Mesothelial cell of epicardium (in vitro differentiated cells): Measurements from ENCODE around the gene SRGN. TPM values are rescaled to one million over a fixed set of nuclear protein-coding genes. Genes with fewer than 3 reads are reported as not detected.

Experiments used
- DNase-seq, 2 experiments: peaks; one replicate each; pipeline ENCODE4 v3.0.0; 2021; ENCODE audit warnings: low spot score in 2 of 2; ENCODE audit not compliant: unreplicated experiment in 2 of 2
- H3K27ac Mint-ChIP-seq: 2 replicates; pipeline ENCODE4 v1.8.0; 2021; ENCODE audit warnings: mixed read lengths
- H3K27me3 Mint-ChIP-seq: 2 replicates; pipeline ENCODE4 v1.8.0; 2021; ENCODE audit warnings: low read depth, mixed read lengths
- H3K36me3 Mint-ChIP-seq: 2 replicates; pipeline ENCODE4 v1.8.0; 2021; ENCODE audit warnings: mixed read lengths
- H3K4me1 Mint-ChIP-seq: 2 replicates; pipeline ENCODE4 v1.8.0; 2021; ENCODE audit warnings: mixed read lengths
- H3K4me3 Mint-ChIP-seq: 2 replicates; pipeline ENCODE4 v1.8.0; 2021; ENCODE audit warnings: mild to moderate bottlenecking, moderate library complexity, mixed read lengths
- H3K9me3 Mint-ChIP-seq: 2 replicates; pipeline ENCODE4 v1.8.0; 2021; ENCODE audit warnings: mixed read lengths
- total RNA-seq: library from RNA; stranded (reverse); gene quantifications from 3 replicates; pipeline ENCODE4 v1.2.1, GENCODE V29; 2021
- TF ChIP-seq, protein P1 (sequence below): fragments of 200-600 bp; sonication (generic); IDR thresholded peaks from one replicate; pipeline ENCODE4 v1.5.0; 2021; ENCODE audit warnings: antibody characterized with exemption; ENCODE audit not compliant: unreplicated experiment

The SRGN gene
- total RNA-seq, 1 donor from 2014 or later, result not detected

DNA sequence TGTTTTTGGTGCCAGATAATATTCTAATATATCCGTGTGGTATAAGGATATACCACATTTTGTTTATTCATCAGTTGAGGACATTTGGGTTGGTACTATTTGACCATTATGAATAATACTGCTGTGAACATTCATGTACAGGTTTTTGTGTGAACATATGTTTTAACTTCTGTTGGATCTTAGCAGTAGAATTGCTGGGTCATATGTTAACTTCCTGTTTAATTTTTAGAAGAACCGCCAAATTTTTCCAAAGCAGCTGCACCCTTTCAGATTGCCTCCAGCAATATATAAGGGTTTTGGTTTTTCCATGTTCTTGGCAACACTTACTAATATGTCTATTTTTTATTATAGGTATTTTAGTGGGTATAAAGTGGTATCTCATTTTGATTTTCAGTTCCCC, 58.9 kb downstream of the SRGN start:
- H3K27me3 Mint-ChIP-seq, result no peaks in the 10 kb centered on the region
- peaks cover 5% of the 10 kb centered on the region for H3K9me3 Mint-ChIP-seq
- no peak overlapping the region for H3K4me3 Mint-ChIP-seq
- no peak for DNase-seq
- H3K36me3 Mint-ChIP-seq, result peaks cover 8% of the 10 kb centered on the region
- H3K27ac Mint-ChIP-seq, result no peak overlapping the region
- TF ChIP-seq, protein P1, sequence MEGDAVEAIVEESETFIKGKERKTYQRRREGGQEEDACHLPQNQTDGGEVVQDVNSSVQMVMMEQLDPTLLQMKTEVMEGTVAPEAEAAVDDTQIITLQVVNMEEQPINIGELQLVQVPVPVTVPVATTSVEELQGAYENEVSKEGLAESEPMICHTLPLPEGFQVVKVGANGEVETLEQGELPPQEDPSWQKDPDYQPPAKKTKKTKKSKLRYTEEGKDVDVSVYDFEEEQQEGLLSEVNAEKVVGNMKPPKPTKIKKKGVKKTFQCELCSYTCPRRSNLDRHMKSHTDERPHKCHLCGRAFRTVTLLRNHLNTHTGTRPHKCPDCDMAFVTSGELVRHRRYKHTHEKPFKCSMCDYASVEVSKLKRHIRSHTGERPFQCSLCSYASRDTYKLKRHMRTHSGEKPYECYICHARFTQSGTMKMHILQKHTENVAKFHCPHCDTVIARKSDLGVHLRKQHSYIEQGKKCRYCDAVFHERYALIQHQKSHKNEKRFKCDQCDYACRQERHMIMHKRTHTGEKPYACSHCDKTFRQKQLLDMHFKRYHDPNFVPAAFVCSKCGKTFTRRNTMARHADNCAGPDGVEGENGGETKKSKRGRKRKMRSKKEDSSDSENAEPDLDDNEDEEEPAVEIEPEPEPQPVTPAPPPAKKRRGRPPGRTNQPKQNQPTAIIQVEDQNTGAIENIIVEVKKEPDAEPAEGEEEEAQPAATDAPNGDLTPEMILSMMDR, result no peak
- H3K4me1 Mint-ChIP-seq, result no peaks in the 10 kb centered on the region

GRCh38 chr10:69151984-69152383, 64.1 kb downstream of the SRGN start:
- TF ChIP-seq, protein P1, result no peak
- H3K9me3 Mint-ChIP-seq, result no peaks in the 10 kb centered on the region
- H3K4me1 Mint-ChIP-seq, result no peaks in the 10 kb centered on the region
- H3K4me3 Mint-ChIP-seq, result no peak overlapping the region
- H3K27ac Mint-ChIP-seq, result no peak overlapping the region
- DNase-seq, result no peak
- no peaks in the 10 kb centered on the region for H3K27me3 Mint-ChIP-seq
- no peaks in the 10 kb centered on the region for H3K36me3 Mint-ChIP-seq

- Mint-ChIP-seq H3K9me3 (no peaks in the 10 kb centered on the region), H3K27ac (no peak overlapping the region), H3K4me3 (no peak overlapping the region), H3K27me3 (no peaks in the 10 kb centered on the region), H3K4me1 (no peaks in the 10 kb centered on the region), H3K36me3 (peaks cover 1% of the 10 kb centered on the region)
- DNase-seq, result no peak
- TF ChIP-seq, protein P1, result no peak
Observed at GRCh38 chr10:69153227-69153626, 65.3 kb downstream of the SRGN start.

Other genes with a start within 250 kb of the SRGN start
- gene DDX50, start 186.8 kb upstream of the SRGN start, total RNA-seq, result 48.9 to 51.1 TPM (median 48.9 TPM) in 3 replicates
- gene DDX21, start 131.9 kb upstream of the SRGN start, total RNA-seq, result 39.8 to 42.6 TPM (median 42.1 TPM) in 3 replicates
- 19.1 to 22.7 TPM (median 21.4 TPM) in 3 replicates for gene KIFBP, start 99.3 kb upstream of the SRGN start, total RNA-seq
- gene VPS26A, start 36.1 kb downstream of the SRGN start, total RNA-seq, result 40.1 to 44.6 TPM (median 43.5 TPM) in 3 replicates
- 38.0 to 42.4 TPM (median 38.3 TPM) in 3 replicates for gene SUPV3L1, start 92.1 kb downstream of the SRGN start, total RNA-seq
- gene HKDC1, start 132.2 kb downstream of the SRGN start, total RNA-seq, result 0.14 TPM in 1 of 3 replicates, not detected in the others
- 61.8 to 68.7 TPM (median 65.6 TPM) in 3 replicates for gene HK1, start 190.4 kb downstream of the SRGN start, total RNA-seq